Activated naive CD4-positive, alpha-beta T cell treated with Interleukin-2 at 50 U/mL for 16 hours (primary cell): ENCODE data around the gene ABHD5.
"Not testable (repeated sequence)": the region's sequence is repeated elsewhere in the genome, so short reads cannot be mapped to it uniquely, and the experiment has no call there.

Source experiments
- DNase-seq: peaks from one replicate; pipeline ENCODE4 v3.0.0-alpha.2; 2020

Gene ABHD5

GRCh38 chr3:43690400-43691119 lies at the start of gene ABHD5:
ABHD5 (plus strand) TSS chr3:43690938; CDS start chr3:43690993, 55 bp downstream.
- DNase-seq: peak; percentile 95

DNA sequence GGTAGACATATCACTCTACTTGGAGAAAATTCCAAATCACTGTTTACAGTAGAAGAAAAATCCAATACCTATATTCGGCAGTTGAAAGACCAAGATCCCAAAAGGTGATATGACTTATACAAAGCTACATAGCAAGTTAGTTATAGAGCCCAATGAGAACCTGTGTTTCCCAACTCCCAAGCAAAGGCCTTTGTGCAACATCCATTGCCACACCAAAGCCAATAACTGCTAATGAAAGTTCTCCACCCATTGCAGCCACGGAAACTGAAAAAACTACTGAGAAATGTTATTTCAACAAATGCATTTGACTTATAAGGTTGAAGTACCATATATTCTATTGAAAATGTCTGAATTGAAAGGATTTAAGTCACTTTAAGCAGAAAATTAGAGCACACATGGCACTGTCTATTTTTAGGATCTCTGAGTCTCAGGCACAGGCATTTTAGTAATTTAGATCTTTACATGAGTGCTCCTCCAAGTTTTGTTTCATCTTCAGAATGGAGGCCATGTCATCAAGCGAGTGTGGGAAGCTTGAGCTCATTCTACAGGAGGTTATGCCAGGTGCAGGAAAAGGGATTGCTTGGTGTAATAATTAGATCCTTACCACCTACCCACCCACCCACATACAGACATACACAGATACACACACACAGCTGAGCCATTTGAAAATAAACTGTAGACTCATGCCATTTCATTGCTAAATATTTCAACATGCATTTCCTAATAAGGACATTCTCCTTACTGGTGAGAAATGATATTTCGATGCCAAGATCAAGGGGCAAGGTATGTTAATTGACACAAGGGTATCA lies 49.2 kb upstream of the ABHD5 start:
- DNase-seq: no peak

- DNase-seq: no peak
These were observed 46.3 kb upstream of the ABHD5 start for GRCh38 chr3:43644443-43644842.

GRCh38 chr3:43647331-43648166 lies 43.2 kb upstream of the ABHD5 start:
- DNase-seq: no peak

- DNase-seq: no peak
These were observed 41.8 kb upstream of the ABHD5 start for GRCh38 chr3:43648957-43649356.

DNA sequence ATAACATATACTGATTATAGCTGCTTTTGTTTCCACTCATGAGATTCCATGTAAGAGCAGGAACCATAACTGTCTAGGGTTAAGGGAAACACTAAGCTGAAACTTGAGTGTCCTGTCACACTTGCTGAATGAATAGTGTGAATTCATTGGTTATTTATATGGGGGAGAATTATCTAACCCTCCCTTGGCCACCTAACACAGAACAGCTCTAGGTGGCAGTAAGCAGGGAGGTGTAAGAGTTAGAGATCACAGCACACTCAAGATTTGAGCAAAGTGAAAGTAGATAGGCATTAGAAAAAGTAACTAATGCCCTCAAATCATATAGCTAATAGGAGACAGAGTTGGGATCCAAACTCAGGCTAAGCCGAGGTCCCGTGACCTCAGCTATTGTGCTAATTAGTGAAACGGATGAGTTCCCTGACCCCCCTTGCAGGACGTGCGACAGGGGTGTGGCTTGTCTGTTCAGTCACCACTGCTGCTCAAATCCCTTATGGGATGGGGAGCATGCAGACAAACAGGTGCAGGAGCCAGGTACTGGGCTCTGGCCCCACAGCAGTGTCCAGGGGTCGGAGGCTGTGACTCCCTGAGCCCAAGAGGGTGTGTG lies 41.3 kb upstream of the ABHD5 start:
- DNase-seq: no peak

DNA sequence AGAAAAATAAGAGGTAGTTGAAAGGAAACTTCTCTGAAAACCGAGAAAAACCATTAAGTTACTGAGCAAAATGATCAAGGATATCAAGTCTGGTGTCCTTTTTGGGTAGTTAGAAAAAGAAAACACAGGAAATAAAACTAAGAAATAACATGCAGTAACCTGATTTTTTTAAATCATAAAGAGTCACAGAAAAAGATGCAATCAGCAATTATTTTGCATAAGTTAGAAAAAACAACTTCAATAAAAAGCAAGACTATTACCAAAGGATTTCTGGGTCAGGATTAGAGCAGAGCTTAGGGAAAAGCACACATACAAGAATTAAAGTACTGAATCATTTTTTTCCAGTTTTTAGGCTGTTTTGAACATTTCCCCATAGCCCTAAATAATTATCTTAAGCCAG lies 40.4 kb upstream of the ABHD5 start:
- no peak for DNase-seq

GRCh38 chr3:43656390-43656789 lies 34.3 kb upstream of the ABHD5 start:
- not testable (repeated sequence) for DNase-seq

- no peak for DNase-seq
These were observed 31.4 kb upstream of the ABHD5 start for GRCh38 chr3:43659250-43659880.

DNA sequence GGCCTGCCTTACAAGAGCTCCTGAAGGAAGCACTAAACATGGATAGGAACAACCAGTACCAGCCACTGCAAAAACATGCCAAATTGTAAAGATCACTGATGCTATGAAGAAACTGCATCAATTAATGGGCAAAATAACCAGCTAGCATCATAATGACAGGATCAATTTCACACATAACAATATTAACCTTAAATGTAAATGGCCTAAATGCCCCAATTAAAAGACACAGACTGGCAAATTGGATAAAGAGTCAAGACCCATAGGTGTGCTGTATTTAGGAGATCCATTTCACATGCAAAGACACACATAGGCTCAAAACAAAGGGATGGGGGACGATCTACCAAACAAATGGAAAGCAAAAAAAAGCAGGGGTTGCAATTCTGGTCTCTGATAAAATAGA lies 29.4 kb upstream of the ABHD5 start:
- not testable (repeated sequence) for DNase-seq

DNA sequence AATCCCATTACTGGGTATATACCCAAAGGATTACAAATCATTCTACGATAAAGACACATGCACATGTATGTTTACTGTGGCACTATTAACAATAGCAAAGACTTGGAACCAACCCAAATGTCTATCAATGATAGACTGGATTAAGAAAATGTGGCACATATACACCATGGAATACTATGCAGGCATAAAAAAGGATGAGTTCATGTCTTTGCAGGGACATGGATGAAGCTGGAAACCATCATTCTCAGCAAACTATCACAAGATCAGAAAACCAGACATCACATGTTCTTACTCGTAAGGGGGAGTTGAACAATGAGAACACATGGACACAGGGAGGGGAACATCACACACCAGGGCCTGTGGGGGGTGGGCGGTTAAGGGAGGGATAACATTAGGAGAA lies 25.7 kb upstream of the ABHD5 start:
- not testable (repeated sequence) for DNase-seq

- no peak for DNase-seq
These were observed 19.9 kb upstream of the ABHD5 start for GRCh38 chr3:43670635-43671522.

GRCh38 chr3:43674345-43675085 lies 16.2 kb upstream of the ABHD5 start:
- DNase-seq: no peak

DNA sequence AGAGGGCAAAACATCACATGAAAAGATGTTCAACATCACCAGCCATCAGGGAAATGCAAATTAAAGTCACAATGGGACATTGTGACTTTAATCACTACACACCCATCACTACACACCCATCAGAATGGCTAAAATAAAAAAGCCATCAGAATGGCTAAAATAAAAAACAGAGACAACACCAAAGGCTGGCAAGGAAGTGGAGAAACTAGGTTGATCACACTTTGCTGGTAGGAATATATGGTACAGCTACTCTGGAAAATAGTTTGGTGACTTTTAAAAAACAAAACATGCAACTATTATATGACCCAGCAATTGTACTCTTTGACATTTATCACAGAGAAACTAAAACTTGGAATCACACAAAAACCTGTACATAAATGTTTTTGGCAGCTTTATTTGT lies 15.1 kb upstream of the ABHD5 start:
- no peak for DNase-seq

DNA sequence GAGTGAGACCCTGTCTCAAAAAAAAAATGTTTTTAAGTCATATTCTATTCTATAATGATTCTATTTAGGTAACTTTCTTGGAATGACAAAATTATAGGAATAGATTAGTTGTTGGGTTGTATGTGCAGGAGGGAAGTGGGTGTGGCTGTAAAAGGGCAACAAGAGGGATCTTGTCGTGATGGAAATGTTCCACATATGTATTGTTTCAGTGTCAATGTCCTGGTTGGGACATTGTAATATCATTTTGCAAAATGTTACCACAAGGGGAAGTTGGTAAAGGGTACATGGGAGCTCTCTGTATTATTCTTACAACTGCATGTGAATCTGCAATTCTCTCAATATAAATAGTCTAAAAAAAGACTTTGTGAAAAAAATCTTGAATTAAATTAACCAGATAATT lies 14.3 kb upstream of the ABHD5 start:
- DNase-seq: no peak

DNA sequence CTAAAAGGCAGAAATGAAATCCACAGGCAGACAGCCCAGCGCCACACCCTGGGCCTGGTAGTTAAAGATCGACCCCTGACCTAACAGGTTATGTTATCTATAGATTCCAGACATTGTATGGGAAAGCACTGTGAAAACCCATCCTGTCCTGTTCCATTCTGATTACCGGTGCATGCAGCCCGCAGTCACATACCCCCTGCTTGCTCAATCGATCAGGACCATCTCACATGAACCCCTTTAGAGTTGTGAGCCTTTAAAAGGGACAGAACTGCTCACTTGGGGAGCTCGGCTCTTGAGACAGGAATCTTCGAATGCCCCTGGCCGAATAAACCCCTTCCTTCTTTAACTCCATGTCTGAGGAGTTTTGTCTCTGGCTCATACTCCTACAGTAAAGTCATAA lies 12.4 kb upstream of the ABHD5 start:
- not testable (repeated sequence) for DNase-seq

GRCh38 chr3:43678887-43679449 lies 11.8 kb upstream of the ABHD5 start:
- not testable (repeated sequence) for DNase-seq

DNA sequence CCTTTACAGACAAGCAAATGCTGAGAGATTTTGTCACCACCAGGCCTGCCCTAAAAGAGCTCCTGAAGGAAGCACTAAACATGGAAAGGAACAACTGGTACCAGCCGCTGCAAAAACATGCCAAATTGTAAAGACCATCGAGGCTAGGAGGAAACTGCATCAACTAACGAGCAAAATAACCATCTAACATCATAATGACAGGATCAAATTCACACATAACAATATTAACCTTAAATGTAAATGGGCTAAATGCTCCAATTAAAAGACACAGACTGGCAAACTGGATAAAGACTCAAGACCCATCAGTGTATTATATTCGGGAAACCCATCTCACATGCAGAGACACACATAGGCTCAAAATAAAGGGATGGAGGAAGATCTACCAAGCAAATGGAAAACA lies 9.9 kb upstream of the ABHD5 start:
- DNase-seq: not testable (repeated sequence)

- DNase-seq: no peak
These were observed 5.8 kb upstream of the ABHD5 start for GRCh38 chr3:43684944-43685343.

DNA sequence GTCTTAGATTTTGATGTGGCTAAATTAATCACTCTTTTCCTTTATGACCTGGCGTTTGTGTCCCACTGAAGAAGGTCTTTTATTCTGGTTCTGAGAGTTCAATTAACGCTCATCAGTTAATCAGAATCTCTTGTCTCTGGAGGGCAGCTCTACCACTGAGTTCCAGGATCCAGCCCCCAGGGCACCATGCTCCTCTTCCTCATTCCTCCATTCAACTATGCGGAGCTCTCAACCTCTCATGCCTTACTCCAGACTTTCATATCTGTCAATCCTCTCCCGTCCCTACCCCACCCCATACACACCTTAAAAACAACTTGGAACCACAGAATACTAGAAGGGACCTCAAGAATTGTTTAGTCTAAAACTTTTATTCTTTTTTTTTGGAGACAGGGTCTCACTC lies 4.8 kb upstream of the ABHD5 start:
- DNase-seq: no peak
